Endodermal cell (in vitro differentiated cells): ENCODE data around the gene PARVA. TPM values are rescaled to one million over a fixed set of nuclear protein-coding genes. Genes with fewer than 3 reads are reported as not detected.

Source experiments
- DNase-seq: peaks from one replicate; pipeline ENCODE4 v3.0.0-alpha.2; 2017
- H3K27ac ChIP-seq: 2 replicates; pipeline ENCODE4 v1.5.1; 2013; ENCODE audit warnings: mild to moderate bottlenecking, low read depth, low read length, moderate library complexity
- H3K27me3 ChIP-seq: 2 replicates; pipeline ENCODE4 v1.6.1; 2013; ENCODE audit warnings: mild to moderate bottlenecking, low read length, moderate library complexity; ENCODE audit not compliant: insufficient read depth, control insufficient read depth, poor library complexity, severe bottlenecking
- H3K36me3 ChIP-seq: 2 replicates; pipeline ENCODE4 v1.7.0; 2013; ENCODE audit warnings: mild to moderate bottlenecking, low read length, moderate library complexity; ENCODE audit not compliant: control insufficient read depth, insufficient read depth
- H3K4me1 ChIP-seq: one replicate; pipeline ENCODE4 v1.7.0; 2013; ENCODE audit warnings: low read length; ENCODE audit not compliant: control insufficient read depth, insufficient read depth
- H3K4me3 ChIP-seq: 2 replicates; pipeline ENCODE4 v1.5.1; 2013; ENCODE audit warnings: mild to moderate bottlenecking, low read length, moderate library complexity
- H3K9ac ChIP-seq: 2 replicates; pipeline ENCODE4 v1.6.1; 2013; ENCODE audit warnings: mild to moderate bottlenecking, low read length, moderate library complexity; ENCODE audit not compliant: poor library complexity, severe bottlenecking; ENCODE audit errors: extremely low read depth
- H3K9me3 ChIP-seq: 2 replicates; pipeline ENCODE4 v1.6.1; 2013; ENCODE audit warnings: mild to moderate bottlenecking, low read length, moderate library complexity; ENCODE audit not compliant: control insufficient read depth
- H3K27ac Mint-ChIP-seq: 2 replicates; pipeline ENCODE4 v1.8.0; 2020; ENCODE audit warnings: mixed read lengths
- H3K27me3 Mint-ChIP-seq: 2 replicates; pipeline ENCODE4 v1.8.0; 2021; ENCODE audit warnings: mild to moderate bottlenecking, mixed read lengths; ENCODE audit not compliant: insufficient read depth
- H3K36me3 Mint-ChIP-seq: 2 replicates; pipeline ENCODE4 v1.8.0; 2020; ENCODE audit warnings: low read depth, mixed read lengths
- H3K4me1 Mint-ChIP-seq: 2 replicates; pipeline ENCODE4 v1.8.0; 2020; ENCODE audit warnings: mixed read lengths
- H3K4me3 Mint-ChIP-seq: 2 replicates; pipeline ENCODE4 v1.8.0; 2020; ENCODE audit warnings: mild to moderate bottlenecking, moderate library complexity, mixed read lengths
- H3K9me3 Mint-ChIP-seq: 2 replicates; pipeline ENCODE4 v1.8.0; 2020; ENCODE audit warnings: mild to moderate bottlenecking, mixed read lengths
- CTCF ChIP-seq: fragments of 200-600 bp; sonication (generic); conservative IDR thresholded peaks from 2 replicates; pipeline ENCODE4 v1.5.0; 2021; ENCODE audit warnings: antibody characterized with exemption, mild to moderate bottlenecking
- WGBS, 2 experiments: methylation state at CpG; one replicate each; pipeline versions ENCODE4 v1.1.5 to v1.1.7; 2013; ENCODE audit warnings: missing lambda C conversion rate in 2 of 2, mixed read lengths in 1 of 2; ENCODE audit not compliant: insufficient coverage in 1 of 2, insufficient read length in 1 of 2; 5-methylcytosine and 5-hydroxymethylcytosine counted together
- total RNA-seq, 2 donors: library from RNA; stranded (reverse); fragmentation: NEBNext Ultra II Directional in 1 of 2; extraction: Animal tissue kit (Norgen Biotek cat#: 25700) in 1 of 2; gene quantifications; 2 replicates in 1 of 2; 3 replicates in 1 of 2; pipeline ENCODE4 v1.2.1, GENCODE V29; 2021

PARVA gene
- total RNA-seq, 2 donors from 2014 or later: 27.3 to 37.3 TPM

DNA sequence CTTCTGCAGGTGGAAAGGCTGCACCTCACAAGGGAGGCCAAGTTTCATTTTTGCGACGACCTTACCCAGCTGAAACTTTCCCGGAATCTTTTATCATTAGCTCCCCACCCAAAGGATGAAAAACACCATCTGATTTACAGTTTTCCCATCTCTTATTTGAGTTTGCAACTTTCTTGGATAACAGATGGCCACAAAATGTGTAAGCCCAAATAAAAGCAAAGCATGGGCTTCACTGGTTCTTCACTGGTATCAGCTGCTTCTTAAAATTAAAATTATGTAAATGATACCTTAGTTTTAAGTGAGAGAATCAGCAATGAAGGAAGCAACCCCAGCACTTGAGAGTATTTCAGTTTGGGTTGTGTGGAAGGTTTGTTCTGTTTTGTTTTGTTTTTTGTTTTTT is 55.8 kb downstream of the PARVA start:
- Histone ChIP-seq H3K27ac (no peak overlapping the region), H3K36me3 (peaks cover 5% of the 10 kb centered on the region), H3K4me3 (no peak overlapping the region), H3K9ac (no peak overlapping the region), H3K9me3 (no peaks in the 10 kb centered on the region), H3K27me3 (no peaks in the 10 kb centered on the region), H3K4me1 (no peaks in the 10 kb centered on the region)
- no peak for TF ChIP-seq CTCF
- no peak for DNase-seq
- H3K27ac Mint-ChIP-seq: no peak overlapping the region
- no peaks in the 10 kb centered on the region for H3K36me3 Mint-ChIP-seq
- H3K27me3 Mint-ChIP-seq: no peaks in the 10 kb centered on the region
- no peaks in the 10 kb centered on the region for H3K9me3 Mint-ChIP-seq
- WGBS, 2 experiments: 80 to 95% methylated on average over 2 to 3 of the region's 3 CpGs
- peaks cover 19% of the 10 kb centered on the region for H3K4me1 Mint-ChIP-seq
- no peak overlapping the region for H3K4me3 Mint-ChIP-seq

DNA sequence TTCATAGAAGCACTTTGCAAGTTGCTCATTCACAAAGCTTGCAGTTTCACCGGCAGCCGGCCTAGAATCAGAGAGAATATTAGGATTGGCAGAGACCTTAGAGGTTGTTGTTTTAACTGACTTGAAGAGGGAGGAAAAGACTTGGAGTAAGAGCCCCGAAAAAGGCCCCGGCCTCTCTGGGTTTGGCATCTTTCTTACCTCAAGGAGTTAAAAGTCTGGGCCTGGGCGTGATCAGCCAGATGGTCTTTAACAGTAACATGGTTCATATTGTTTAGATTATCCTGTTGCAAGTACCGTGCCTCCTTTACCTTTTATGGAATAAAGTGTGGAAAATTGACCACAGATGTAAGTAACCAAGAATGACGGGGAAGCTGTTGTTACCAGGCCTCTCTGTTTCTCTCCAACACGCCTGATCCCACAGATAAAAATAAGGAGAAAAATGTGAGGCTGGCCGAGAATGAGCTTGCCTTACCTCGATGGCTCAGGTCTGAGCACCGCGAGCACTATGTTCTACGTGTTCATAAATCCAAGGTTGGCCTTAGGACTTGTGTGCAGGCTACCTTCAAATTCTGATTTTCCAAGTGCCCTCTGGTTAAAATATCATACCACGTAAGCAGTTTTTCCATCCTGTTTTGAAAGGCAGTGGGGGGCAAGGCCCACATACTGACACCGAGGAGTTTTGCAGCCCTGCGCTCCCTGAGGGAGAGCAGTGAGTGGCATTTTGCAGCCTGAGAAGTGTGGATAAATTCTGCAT is 56.4 kb downstream of the PARVA start:
- no peak overlapping the region for H3K27ac ChIP-seq
- H3K36me3 ChIP-seq: peaks cover 5% of the 10 kb centered on the region
- no peaks in the 10 kb centered on the region for H3K4me1 ChIP-seq
- no peak for TF ChIP-seq CTCF
- DNase-seq: peak; percentile 26
- no peaks in the 10 kb centered on the region for H3K9me3 Mint-ChIP-seq
- peaks cover 19% of the 10 kb centered on the region for H3K4me1 Mint-ChIP-seq
- H3K27me3 Mint-ChIP-seq: no peaks in the 10 kb centered on the region
- H3K36me3 Mint-ChIP-seq: no peaks in the 10 kb centered on the region
- no peaks in the 10 kb centered on the region for H3K27me3 ChIP-seq
- WGBS, 2 experiments: 91 to 92% methylated on average over 16 of the region's 16 CpGs
- no peak overlapping the region for H3K27ac Mint-ChIP-seq
- H3K9me3 ChIP-seq: no peaks in the 10 kb centered on the region
- no peak overlapping the region for H3K4me3 ChIP-seq
- H3K9ac ChIP-seq: no peak overlapping the region
- no peak overlapping the region for H3K4me3 Mint-ChIP-seq

GRCh38 chr11:12434325-12434654 is 56.9 kb downstream of the PARVA start:
- H3K9ac ChIP-seq: no peak overlapping the region
- WGBS, 2 experiments: 91 to 93% methylated on average over 3 to 4 of the region's 4 CpGs
- H3K9me3 Mint-ChIP-seq: no peaks in the 10 kb centered on the region
- H3K4me3 Mint-ChIP-seq: no peak overlapping the region
- H3K4me1 Mint-ChIP-seq: peaks cover 19% of the 10 kb centered on the region
- H3K36me3 Mint-ChIP-seq: no peaks in the 10 kb centered on the region
- no peak overlapping the region for H3K4me3 ChIP-seq
- H3K27ac ChIP-seq: no peak overlapping the region
- no peak overlapping the region for H3K27ac Mint-ChIP-seq
- DNase-seq: no peak
- no peaks in the 10 kb centered on the region for H3K4me1 ChIP-seq
- H3K27me3 Mint-ChIP-seq: no peaks in the 10 kb centered on the region
- no peaks in the 10 kb centered on the region for H3K9me3 ChIP-seq
- peaks cover 5% of the 10 kb centered on the region for H3K36me3 ChIP-seq
- no peak for TF ChIP-seq CTCF
- no peaks in the 10 kb centered on the region for H3K27me3 ChIP-seq
